IMR-90 (cell line): ENCODE results near the gene UPF1. TPM values are rescaled to one million over a fixed set of nuclear protein-coding genes. Genes with fewer than 3 reads are reported as not detected.

Experiments used
- ATAC-seq: fragments of 200-7000 bp; cut with Tn5 transposase; 2 replicates; pipeline ENCODE4 v1.9.1; 2020; ENCODE audit warnings: low read depth, mild to moderate bottlenecking, moderate library complexity
- BruUV-seq: library from RNA; stranded (reverse); fragments of 400-500 nt; replicated peaks from 2 replicates; lab custom pipeline; 2021; lab: Mats Ljungman, UMichigan
- CTCF ChIA-PET: fragments of 300-600 bp; formaldehyde crosslinking; extraction: SDS; loops from one replicate; lab custom pipeline; 2021; ENCODE audit warnings: antibody characterized with exemption; lab: Yijun Ruan, JAX
- POLR2A ChIA-PET: fragments of 300-600 bp; sonication (Branson Sonifier 250); formaldehyde crosslinking; loops from one replicate; lab custom pipeline; 2022; ENCODE audit warnings: antibody characterized with exemption; ENCODE audit not compliant: unreplicated experiment; lab: Charles Lee
- DNase-seq: peaks from one replicate; pipeline ENCODE4 v3.0.0; 2013
- H2AFZ ChIP-seq: replicated peaks from 2 replicates; pipeline ENCODE3; 2013; ENCODE audit warnings: low read length, mild to moderate bottlenecking; ENCODE audit not compliant: poor library complexity
- H2AK5ac ChIP-seq: 2 replicates; pipeline ENCODE4 v1.6.1; 2013; ENCODE audit warnings: low read depth, low read length, inconsistent platforms
- H2AK9ac ChIP-seq: replicated peaks from 2 replicates; pipeline ENCODE3; 2013; ENCODE audit warnings: mild to moderate bottlenecking, low read depth, low read length, moderate library complexity; ENCODE audit not compliant: poor library complexity
- H2BK120ac ChIP-seq: 2 replicates; pipeline ENCODE4 v1.6.1; 2013; ENCODE audit warnings: low read depth, low read length, inconsistent platforms
- H2BK15ac ChIP-seq: 3 replicates; pipeline ENCODE4 v1.6.1; 2013; ENCODE audit warnings: low read depth, low read length, inconsistent platforms
- H2BK20ac ChIP-seq: 2 replicates; pipeline ENCODE4 v1.6.1; 2013; ENCODE audit warnings: low read depth, mild to moderate bottlenecking, inconsistent platforms, low read length, moderate library complexity
- H2BK5ac ChIP-seq: 2 replicates; pipeline ENCODE4 v1.6.1; 2013; ENCODE audit warnings: mild to moderate bottlenecking, low read depth, low read length, inconsistent platforms; ENCODE audit not compliant: poor library complexity, severe bottlenecking
- H3K14ac ChIP-seq: replicated peaks from 2 replicates; pipeline ENCODE4 v1.6.1; 2013; ENCODE audit warnings: low read depth, low read length, inconsistent platforms
- H3K18ac ChIP-seq: 2 replicates; pipeline ENCODE4 v1.6.1; 2013; ENCODE audit warnings: low read depth, low read length, control low read depth
- H3K23ac ChIP-seq: 2 replicates; pipeline ENCODE4 v1.6.1; 2013; ENCODE audit warnings: low read depth, low read length, inconsistent platforms
- H3K27ac ChIP-seq: 2 replicates; pipeline ENCODE4 v1.5.1; 2013; ENCODE audit warnings: mild to moderate bottlenecking, control low read depth, low read length; ENCODE audit not compliant: insufficient read depth
- H3K27me3 ChIP-seq: 2 replicates; pipeline ENCODE4 v1.6.1; 2013; ENCODE audit warnings: low read length; ENCODE audit not compliant: control insufficient read depth, insufficient read depth
- H3K36me3 ChIP-seq: 2 replicates; pipeline ENCODE4 v1.6.1; 2013; ENCODE audit warnings: low read length, mixed read lengths; ENCODE audit not compliant: control insufficient read depth, insufficient read depth
- H3K4ac ChIP-seq: 2 replicates; pipeline ENCODE4 v1.6.1; 2013; ENCODE audit warnings: low read depth, low read length, inconsistent platforms
- H3K4me1 ChIP-seq: 2 replicates; pipeline ENCODE4 v1.6.1; 2013; ENCODE audit warnings: low read length, mixed read lengths; ENCODE audit not compliant: control insufficient read depth, insufficient read depth
- H3K4me2 ChIP-seq: 2 replicates; pipeline ENCODE4 v1.6.1; 2013; ENCODE audit warnings: low read depth, mild to moderate bottlenecking, control low read depth, low read length, moderate library complexity
- H3K4me3 ChIP-seq: 2 replicates; pipeline ENCODE4 v1.5.1; 2013; ENCODE audit warnings: low read depth, mild to moderate bottlenecking, control low read depth, low read length, moderate library complexity; ENCODE audit not compliant: insufficient read depth
- H3K56ac ChIP-seq: 2 replicates; pipeline ENCODE4 v1.6.1; 2013; ENCODE audit warnings: low read length, inconsistent platforms; ENCODE audit not compliant: insufficient read depth; ENCODE audit errors: extremely low read depth
- H3K79me1 ChIP-seq, 2 experiments: 2 replicates each; pipeline ENCODE4 v1.6.1; 2013; ENCODE audit warnings: low read length in 2 of 2, inconsistent platforms in 1 of 2, low read depth in 1 of 2
- H3K9ac ChIP-seq: 2 replicates; pipeline ENCODE4 v1.6.1; 2013; ENCODE audit warnings: low read depth, low read length, control low read depth
- H3K9me1 ChIP-seq: 2 replicates; pipeline ENCODE4 v1.6.1; 2013; ENCODE audit warnings: low read length, inconsistent platforms; ENCODE audit not compliant: insufficient read depth
- H3K9me3 ChIP-seq: 2 replicates; pipeline ENCODE4 v1.6.1; 2013; ENCODE audit warnings: low read length; ENCODE audit not compliant: control insufficient read depth, insufficient read depth
- H4K20me1 ChIP-seq: 2 replicates; pipeline ENCODE4 v1.6.1; 2013; ENCODE audit warnings: low read length, inconsistent platforms; ENCODE audit not compliant: insufficient read depth
- H4K5ac ChIP-seq: 2 replicates; pipeline ENCODE4 v1.6.1; 2013; ENCODE audit warnings: mild to moderate bottlenecking, low read depth, low read length, control low read depth
- H4K8ac ChIP-seq, 2 experiments: 2 replicates each; pipeline ENCODE4 v1.6.1; 2013; ENCODE audit warnings: low read depth in 2 of 2, low read length in 2 of 2, control low read depth in 1 of 2, inconsistent platforms in 1 of 2
- H4K91ac ChIP-seq: 2 replicates; pipeline ENCODE4 v1.6.1; 2013; ENCODE audit warnings: low read depth, low read length, inconsistent platforms; ENCODE audit not compliant: insufficient read depth
- BHLHE40 ChIP-seq: fragments of 150-350 bp; IDR thresholded peaks from 2 replicates; pipeline ENCODE4 v1.6.1; 2016; ENCODE audit warnings: mild to moderate bottlenecking, low read depth, low read length
- CEBPB ChIP-seq: IDR thresholded peaks from 2 replicates; pipeline ENCODE4 v1.6.1; 2012; ENCODE audit warnings: low read depth, low read length, improper control_type of control experiment
- CHD1 ChIP-seq: IDR thresholded peaks from 2 replicates; pipeline ENCODE4 v1.6.1; 2012; ENCODE audit warnings: low read depth, low read length, improper control_type of control experiment
- FOS ChIP-seq: fragments of 150-350 bp; IDR thresholded peaks from 2 replicates; pipeline ENCODE4 v1.6.1; 2016; ENCODE audit warnings: low read depth, low read length
- MAFK ChIP-seq: IDR thresholded peaks from 2 replicates; pipeline ENCODE4 v1.6.1; 2012; ENCODE audit warnings: low read depth, low read length, improper control_type of control experiment
- MAZ ChIP-seq: IDR thresholded peaks from 2 replicates; pipeline ENCODE4 v1.6.1; 2012; ENCODE audit warnings: low read depth, mild to moderate bottlenecking, low read length, improper control_type of control experiment, moderate library complexity, borderline replicate concordance
- MXI1 ChIP-seq: IDR thresholded peaks from 2 replicates; pipeline ENCODE4 v1.6.1; 2012; ENCODE audit warnings: low read depth, mild to moderate bottlenecking, low read length, moderate library complexity, borderline replicate concordance
- NFE2L2 ChIP-seq: fragments of 150-350 bp; IDR thresholded peaks from 2 replicates; pipeline ENCODE4 v1.6.1; 2016; ENCODE audit warnings: low read depth, mild to moderate bottlenecking, low read length
- POLR2A ChIP-seq: IDR thresholded peaks from 2 replicates; pipeline ENCODE4 v1.6.1; 2012; ENCODE audit warnings: mild to moderate bottlenecking, low read depth, low read length
- RAD21 ChIP-seq: IDR thresholded peaks from 2 replicates; pipeline ENCODE4 v1.6.1; 2012; ENCODE audit warnings: low read length, improper control_type of control experiment
- RCOR1 ChIP-seq: IDR thresholded peaks from 2 replicates; pipeline ENCODE4 v1.6.1; 2012; ENCODE audit warnings: mild to moderate bottlenecking, low read length, improper control_type of control experiment; ENCODE audit not compliant: insufficient replicate concordance
- RFX5 ChIP-seq: IDR thresholded peaks from 2 replicates; pipeline ENCODE4 v1.8.0; 2012; ENCODE audit warnings: low read depth, mild to moderate bottlenecking, low read length, moderate library complexity
- SMC3 ChIP-seq: fragments of 150-350 bp; IDR thresholded peaks from 2 replicates; pipeline ENCODE4 v1.6.1; 2016; ENCODE audit warnings: low read depth, mild to moderate bottlenecking, antibody characterized with exemption, low read length, moderate library complexity
- WGBS, 2 experiments: methylation state at CpG; one replicate each; pipeline versions ENCODE4 v1.1.5 to v1.1.7; 2013; ENCODE audit warnings: missing lambda C conversion rate in 2 of 2; ENCODE audit not compliant: insufficient read length in 1 of 2; ENCODE audit errors: extremely low coverage in 2 of 2; 5-methylcytosine and 5-hydroxymethylcytosine counted together
- dilution Hi-C: fragments of 300-500 bp; cut with HindIII; formaldehyde crosslinking; loops from one replicate; pipeline ENCODE4 v1.14.3; 2018; ENCODE audit warnings: low sequenced_read_pairs; ENCODE audit not compliant: unreplicated experiment
- in situ Hi-C: fragments of 300-500 bp; cut with MboI; formaldehyde crosslinking; loops from 3 replicates; pipeline ENCODE4 v1.14.3; 2019; ENCODE audit warnings: low sequenced_read_pairs, inconsistent platforms, mixed read lengths
- intact Hi-C: fragments of 100-400 bp; cut with micrococcal nuclease; formaldehyde crosslinking; loops from 2 replicates; pipeline ENCODE4 v1.10.0; 2022
- polyA plus RNA-seq, 3 experiments: library from polyadenylated mRNA; depleted of rRNA; stranded (reverse); fragments of >200 nt; gene quantifications; 2 replicates each; pipeline ENCODE4 v1.2.3, GENCODE V29; 2012; ENCODE audit warnings: low replicate concordance in 1 of 3
- total RNA-seq: library from RNA; depleted of rRNA; stranded (reverse); fragments of >200 nt; gene quantifications from 2 replicates; pipeline ENCODE4 v1.2.3, GENCODE V29; 2012
- TF ChIP-seq, protein P1 (sequence below): fragments of 150-350 bp; IDR thresholded peaks from 2 replicates; pipeline ENCODE4 v1.6.1; 2016; ENCODE audit warnings: low read depth, mild to moderate bottlenecking, low read length, moderate library complexity, borderline replicate concordance
- TF ChIP-seq, protein P2 (sequence below): conservative IDR thresholded peaks from 2 replicates; pipeline ENCODE4 v1.5.1; 2012; ENCODE audit warnings: mild to moderate bottlenecking, low read depth, low read length, improper control_type of control experiment

The UPF1 gene
- total and polyA plus RNA-seq, 2 of the 4 experiments (the other 2 are of a cell fraction) = 31.2 to 50.3 TPM

DNA sequence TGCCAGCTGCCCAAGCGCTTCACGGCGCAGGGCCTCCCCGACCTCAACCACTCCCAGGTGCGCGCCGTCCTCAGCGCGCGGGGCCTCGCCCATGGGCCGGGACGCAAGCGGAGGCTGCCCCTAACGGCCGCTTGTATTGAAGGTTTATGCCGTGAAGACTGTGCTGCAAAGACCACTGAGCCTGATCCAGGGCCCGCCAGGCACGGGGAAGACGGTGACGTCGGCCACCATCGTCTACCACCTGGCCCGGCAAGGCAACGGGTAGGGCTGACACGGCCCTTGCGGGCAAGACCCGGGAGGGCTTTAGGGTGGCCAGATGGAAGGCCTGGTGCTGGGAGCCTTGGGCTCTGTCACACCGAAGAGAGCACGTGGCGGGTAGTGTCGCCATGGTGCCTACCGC, 23.2 kb downstream of the UPF1 start:
- Histone ChIP-seq H3K4me2 (no peak overlapping the region), H2BK5ac (no peak overlapping the region), H3K27me3 (no peaks in the 10 kb centered on the region), H2BK15ac (no peak overlapping the region), H2BK20ac (no peak overlapping the region), H3K36me3 (peaks cover 92% of the 10 kb centered on the region), H2AFZ (no peak overlapping the region), H3K4ac (no peak overlapping the region), H4K5ac (no peak overlapping the region), H4K8ac (no peak overlapping the region), H2AK5ac (no peak overlapping the region), H3K23ac (no peak overlapping the region), H4K20me1 (peaks cover 35% of the 10 kb centered on the region), H4K91ac (no peak overlapping the region), H3K56ac (no peak overlapping the region), H3K9me3 (no peaks in the 10 kb centered on the region), H3K18ac (no peak overlapping the region), H3K14ac (no peak overlapping the region), H3K9ac (no peak overlapping the region), H3K4me1 (no peaks in the 10 kb centered on the region), H2BK120ac (no peak overlapping the region), H3K4me3 (no peak overlapping the region), H3K27ac (no peak overlapping the region), H3K79me1 (peaks cover 26 to 75% of the 10 kb centered on the region in 2 experiments), H3K9me1 (no peaks in the 10 kb centered on the region), H2AK9ac (peak overlapping the region; percentile 57)
- dilution Hi-C loops (no loop called here), in situ Hi-C loops (loop anchor here (5.0 kb wide), 2 partner anchors 273 to 403 kb away; no protein-coding TSS in a partner anchor), intact Hi-C loops (no loop called here)
- TF ChIP-seq BHLHE40 = no peak
- TF ChIP-seq MXI1 = no peak
- TF ChIP-seq, protein P1, sequence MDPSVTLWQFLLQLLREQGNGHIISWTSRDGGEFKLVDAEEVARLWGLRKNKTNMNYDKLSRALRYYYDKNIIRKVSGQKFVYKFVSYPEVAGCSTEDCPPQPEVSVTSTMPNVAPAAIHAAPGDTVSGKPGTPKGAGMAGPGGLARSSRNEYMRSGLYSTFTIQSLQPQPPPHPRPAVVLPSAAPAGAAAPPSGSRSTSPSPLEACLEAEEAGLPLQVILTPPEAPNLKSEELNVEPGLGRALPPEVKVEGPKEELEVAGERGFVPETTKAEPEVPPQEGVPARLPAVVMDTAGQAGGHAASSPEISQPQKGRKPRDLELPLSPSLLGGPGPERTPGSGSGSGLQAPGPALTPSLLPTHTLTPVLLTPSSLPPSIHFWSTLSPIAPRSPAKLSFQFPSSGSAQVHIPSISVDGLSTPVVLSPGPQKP = no peak
- TF ChIP-seq MAFK = no peak
- TF ChIP-seq RAD21 = no peak
- TF ChIP-seq CHD1 = no peak
- TF ChIP-seq SMC3 = no peak
- no peak for TF ChIP-seq CEBPB
- no peak for TF ChIP-seq POLR2A
- no peak for TF ChIP-seq RFX5
- TF ChIP-seq NFE2L2 = no peak
- TF ChIP-seq MAZ = no peak
- TF ChIP-seq RCOR1 = no peak
- TF ChIP-seq FOS = no peak
- TF ChIP-seq, protein P2, sequence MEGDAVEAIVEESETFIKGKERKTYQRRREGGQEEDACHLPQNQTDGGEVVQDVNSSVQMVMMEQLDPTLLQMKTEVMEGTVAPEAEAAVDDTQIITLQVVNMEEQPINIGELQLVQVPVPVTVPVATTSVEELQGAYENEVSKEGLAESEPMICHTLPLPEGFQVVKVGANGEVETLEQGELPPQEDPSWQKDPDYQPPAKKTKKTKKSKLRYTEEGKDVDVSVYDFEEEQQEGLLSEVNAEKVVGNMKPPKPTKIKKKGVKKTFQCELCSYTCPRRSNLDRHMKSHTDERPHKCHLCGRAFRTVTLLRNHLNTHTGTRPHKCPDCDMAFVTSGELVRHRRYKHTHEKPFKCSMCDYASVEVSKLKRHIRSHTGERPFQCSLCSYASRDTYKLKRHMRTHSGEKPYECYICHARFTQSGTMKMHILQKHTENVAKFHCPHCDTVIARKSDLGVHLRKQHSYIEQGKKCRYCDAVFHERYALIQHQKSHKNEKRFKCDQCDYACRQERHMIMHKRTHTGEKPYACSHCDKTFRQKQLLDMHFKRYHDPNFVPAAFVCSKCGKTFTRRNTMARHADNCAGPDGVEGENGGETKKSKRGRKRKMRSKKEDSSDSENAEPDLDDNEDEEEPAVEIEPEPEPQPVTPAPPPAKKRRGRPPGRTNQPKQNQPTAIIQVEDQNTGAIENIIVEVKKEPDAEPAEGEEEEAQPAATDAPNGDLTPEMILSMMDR = no peak
- ChIA-PET CTCF (interaction anchor here (0.6 to 1.4 kb wide), 2 partner anchors 9 to 162 kb away, joined by 3 to 6 read pairs; no protein-coding TSS in a partner anchor), POLR2A (interaction anchor here (0.6 kb wide), 1 partner anchor 526 kb away, joined by 3 read pairs; no protein-coding TSS in a partner anchor)
- 98% methylated on average over 31 of the region's 33 CpGs; no CpG with 5 or more reads in 1 of the 2 experiments for WGBS, 2 experiments
- ATAC-seq = no peak
- no TSS peak for BruUV-seq
- DNase-seq = no peak
